Adrenal gland (tissue), 12 donors: ENCODE results near the gene TSPAN10. TPM values are rescaled to one million over a fixed set of nuclear protein-coding genes. Genes with fewer than 3 reads are reported as not detected.
"Not testable (repeated sequence)": the region's sequence is repeated elsewhere in the genome, so short reads cannot be mapped to it uniquely, and the experiment has no call there.

Source experiments
- DNase-seq, 7 donors: peaks; one replicate each; pipeline ENCODE4 v3.0.0-alpha.2; 2019 to 2020
- H3K27ac ChIP-seq, 5 donors: fragments of 200-600 bp; sonication (generic) in 4 of 5; 1 replicate in 3 of 5; 2 replicates in 2 of 5; pipeline versions ENCODE4 v1.5.1 to v1.8.0; 2016 to 2020; ENCODE audit warnings: mild to moderate bottlenecking in 1 of 5
- H3K27me3 ChIP-seq: fragments of 200-600 bp; 2 replicates; pipeline ENCODE4 v1.8.0; 2021
- H3K36me3 ChIP-seq, 2 donors: fragments of 200-600 bp; replicated peaks in 1 of 2; 1 replicate in 1 of 2; 2 replicates in 1 of 2; pipeline versions ENCODE4 v1.5.1 to v1.8.0; 2018 to 2022
- H3K4me1 ChIP-seq, 2 donors: fragments of 200-600 bp; replicated peaks in 1 of 2; 1 replicate in 1 of 2; 2 replicates in 1 of 2; pipeline versions ENCODE4 v1.5.1 to v1.8.0; 2018 to 2021
- H3K4me3 ChIP-seq, 4 donors: fragments of 200-600 bp; sonication (generic) in 3 of 4; one replicate each; pipeline ENCODE4 v1.5.1; 2016 to 2018
- H3K9me3 ChIP-seq, 3 donors: fragments of 200-600 bp; sonication (generic) in 1 of 3; replicated peaks in 1 of 3; 1 replicate in 2 of 3; 2 replicates in 1 of 3; pipeline versions ENCODE4 v1.5.1 to v1.8.0; 2016 to 2021
- CTCF ChIP-seq, 6 experiments: fragments of 450-650 bp in 4 of 6; fragments of 200-600 bp in 2 of 6; sonication (generic) in 1 of 6; IDR thresholded peaks; 1 replicate in 5 of 6; 2 replicates in 1 of 6; pipeline versions ENCODE4 v1.5.1 to v1.8.0; 2016 to 2021; ENCODE audit warnings: antibody characterized with exemption in 6 of 6, mild to moderate bottlenecking in 2 of 6, moderate library complexity in 1 of 6
- POLR2A ChIP-seq, 2 donors: fragments of 450-650 bp; IDR thresholded peaks; one replicate each; pipeline ENCODE4 v1.6.1; 2017; ENCODE audit warnings: antibody characterized with exemption in 2 of 2, mild to moderate bottlenecking in 2 of 2, moderate library complexity in 1 of 2
- WGBS, 4 donors: extraction: QIAGEN DNeasy Blood & Tissue Kit in 2 of 4; methylation state at CpG; one replicate each; pipeline versions ENCODE4 v1.1.5 to v1.1.7; 2013 to 2017; 5-methylcytosine and 5-hydroxymethylcytosine counted together
- intact Hi-C, 2 donors: fragments of 100-400 bp; cut with DNase I; formaldehyde crosslinking; loops; one replicate each; pipeline versions ENCODE4 v1.14.1 to v1.15.0; 2022 to 2023
- polyA plus RNA-seq, 3 donors: library from polyadenylated mRNA; stranded (reverse); fragments of 200-250 nt in 2 of 3; fragments of 350-450 nt in 1 of 3; fragmentation: Illumina TruSeq in 1 of 3; extraction: RNeasy Lipid Tissue Mini Kit (QIAGEN cat#74804) in 1 of 3; gene quantifications; one replicate each; pipeline ENCODE4 v1.2.3, GENCODE V29; 2013 to 2014
- total RNA-seq, 9 donors: library from RNA; depleted of rRNA in 4 of 9; stranded (reverse); fragments of >200 nt in 4 of 9; fragments of 120-200 nt in 1 of 9; fragmentation: NEBNext Ultra II Directional in 1 of 9; extraction: Animal tissue kit (Norgen Biotek cat#: 25700) in 1 of 9; gene quantifications; one replicate each; pipeline versions ENCODE4 v1.1.0 to v1.2.4, GENCODE V29; 2013 to 2023
- donor health status: healthy with polysubstance abuse.
- donor health status: Bipolar disorder and iron deficiency.
- donor health status: DM: yes; HTN: yes; CAD: no.
- donor health status: DM: no; HTN: no; CAD: no.
- donor health status: DM: no; HTN: no; CAD: no.
- donor health status: DM: yes; HTN: yes; CAD: no.

TSPAN10 gene
- total and polyA plus RNA-seq, 12 donors, result 0.18 to 5.9 (median 2.1) TPM

GRCh38 chr17:81672504-81672903, 35.5 kb downstream of the TSPAN10 start:
- Histone ChIP-seq H3K9me3 (no peaks in the 10 kb centered on the region), H3K4me3 (no peak overlapping the region), H3K27me3 (no peaks in the 10 kb centered on the region), H3K36me3 (peaks cover 0 to 55% of the 10 kb centered on the region in 2 donors), H3K4me1 (peaks cover 0 to 10% of the 10 kb centered on the region in 2 donors), H3K27ac (no peak overlapping the region)
- TF ChIP-seq CTCF (IDR thresholded peaks at IDR 0.05) (no peak), POLR2A (IDR thresholded peaks at IDR 0.05) (no peak)
- 81 to 92% (median 87%) methylated on average over 6 to 18 of the region's 18 CpGs for WGBS, 4 donors
- no peak for DNase-seq
- intact Hi-C loops, result no loop called here

- H3K36me3 ChIP-seq, result peaks cover 0 to 55% of the 10 kb centered on the region in 2 donors
- TF ChIP-seq POLR2A (IDR thresholded peaks at IDR 0.05) (no peak), CTCF (IDR thresholded peaks at IDR 0.05) (no peak)
- WGBS, 4 donors, result 92 to 93% (median 92%) methylated on average over 16 of the region's 16 CpGs
- peaks cover 0 to 5% of the 10 kb centered on the region in 2 donors for H3K4me1 ChIP-seq
- no peak overlapping the region for H3K4me3 ChIP-seq
- DNase-seq, result no peak
- no peak overlapping the region for H3K27ac ChIP-seq
- H3K9me3 ChIP-seq, result no peaks in the 10 kb centered on the region
- no peaks in the 10 kb centered on the region for H3K27me3 ChIP-seq
- intact Hi-C loops, result no loop called here
Measured at GRCh38 chr17:81672954-81673353, 36.0 kb downstream of the TSPAN10 start.

- Histone ChIP-seq H3K36me3 (peaks cover 0 to 55% of the 10 kb centered on the region in 2 donors), H3K9me3 (no peaks in the 10 kb centered on the region), H3K27ac (no peak overlapping the region), H3K4me3 (no peak overlapping the region), H3K4me1 (no peaks in the 10 kb centered on the region), H3K27me3 (no peaks in the 10 kb centered on the region)
- TF ChIP-seq CTCF (IDR thresholded peaks at IDR 0.05) (no peak), POLR2A (IDR thresholded peaks at IDR 0.05) (no peak)
- intact Hi-C loops, result no loop called here
- no peak for DNase-seq
- 82 to 89% (median 85%) methylated on average over 18 of the region's 18 CpGs for WGBS, 4 donors
Measured at GRCh38 chr17:81673561-81674258, 36.7 kb downstream of the TSPAN10 start.

GRCh38 chr17:81675515-81676221, 38.7 kb downstream of the TSPAN10 start:
- H3K4me1 ChIP-seq, H3K27me3 ChIP-seq, H3K4me3 ChIP-seq, H3K27ac ChIP-seq, intact Hi-C loops, H3K9me3 ChIP-seq: not testable (repeated sequence)
- H3K36me3 ChIP-seq, result peaks cover 0 to 39% of the 10 kb centered on the region in 2 donors
- peak in 4 of 7 donors; percentile 52 to 76 (median 60) for DNase-seq
- peak; percentile 30 to 72 (median 65) for TF ChIP-seq CTCF (IDR thresholded peaks at IDR 0.05)
- WGBS, 4 donors, result 30 to 37% (median 34%) methylated on average over 17 to 18 of the region's 18 CpGs
